MM.1S (cell line): Measurements from ENCODE around the gene APOO.

Experiments
- EZH2 ChIP-seq: fragments of 300-600 bp; sonication (generic); optimal IDR thresholded peaks from 2 replicates; pipeline ENCODE3; 2017; ENCODE audit warnings: low read depth, mild to moderate bottlenecking, antibody characterized with exemption, low read length, mixed read lengths
- EZH2phosphoT487 ChIP-seq: fragments of 300-600 bp; sonication (generic); IDR thresholded peaks from 2 replicates; pipeline ENCODE4 v1.6.1; 2018; ENCODE audit warnings: antibody characterized with exemption, low read length
- TF ChIP-seq, protein P1 (sequence below): fragments of 300-600 bp; sonication (generic); IDR thresholded peaks from 2 replicates; pipeline ENCODE4 v1.5.1; 2016; ENCODE audit warnings: antibody characterized with exemption, low read length, mixed read lengths

DNA sequence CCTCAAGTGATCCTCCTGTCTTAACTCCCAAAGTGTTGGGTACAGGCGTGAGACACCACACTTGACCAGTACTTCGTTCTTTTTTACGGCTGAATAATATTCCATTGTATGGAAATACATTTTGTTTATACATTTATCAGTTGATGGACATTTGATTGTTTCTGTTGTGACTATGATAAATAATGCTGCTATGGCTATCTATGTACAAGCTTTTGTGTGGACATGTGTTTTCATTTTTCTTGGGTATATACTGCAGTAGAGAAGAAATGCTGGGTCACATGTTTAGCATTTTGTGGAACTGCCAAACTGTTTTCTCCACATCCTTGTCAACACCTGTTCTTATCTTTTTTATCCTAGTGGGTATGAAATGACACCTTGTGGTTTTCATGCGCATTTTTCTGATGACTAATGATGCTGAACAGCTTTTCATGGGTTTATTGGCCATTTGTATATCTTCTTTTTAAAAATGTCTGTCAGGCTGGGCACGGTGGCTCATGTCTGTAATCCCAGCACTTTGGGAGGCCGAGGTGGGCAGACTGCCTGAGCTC is 87.4 kb downstream of the APOO start:
- TF ChIP-seq, protein P1, sequence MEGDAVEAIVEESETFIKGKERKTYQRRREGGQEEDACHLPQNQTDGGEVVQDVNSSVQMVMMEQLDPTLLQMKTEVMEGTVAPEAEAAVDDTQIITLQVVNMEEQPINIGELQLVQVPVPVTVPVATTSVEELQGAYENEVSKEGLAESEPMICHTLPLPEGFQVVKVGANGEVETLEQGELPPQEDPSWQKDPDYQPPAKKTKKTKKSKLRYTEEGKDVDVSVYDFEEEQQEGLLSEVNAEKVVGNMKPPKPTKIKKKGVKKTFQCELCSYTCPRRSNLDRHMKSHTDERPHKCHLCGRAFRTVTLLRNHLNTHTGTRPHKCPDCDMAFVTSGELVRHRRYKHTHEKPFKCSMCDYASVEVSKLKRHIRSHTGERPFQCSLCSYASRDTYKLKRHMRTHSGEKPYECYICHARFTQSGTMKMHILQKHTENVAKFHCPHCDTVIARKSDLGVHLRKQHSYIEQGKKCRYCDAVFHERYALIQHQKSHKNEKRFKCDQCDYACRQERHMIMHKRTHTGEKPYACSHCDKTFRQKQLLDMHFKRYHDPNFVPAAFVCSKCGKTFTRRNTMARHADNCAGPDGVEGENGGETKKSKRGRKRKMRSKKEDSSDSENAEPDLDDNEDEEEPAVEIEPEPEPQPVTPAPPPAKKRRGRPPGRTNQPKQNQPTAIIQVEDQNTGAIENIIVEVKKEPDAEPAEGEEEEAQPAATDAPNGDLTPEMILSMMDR = peak; percentile 16; the same call in 1 of the 2 replicates
- TF ChIP-seq EZH2phosphoT487 = no peak
- no peak for TF ChIP-seq EZH2
